Muscle of leg (tissue), 11 donors: ENCODE results near the gene TPD52L2. TPM values are rescaled to one million over a fixed set of nuclear protein-coding genes. Genes with fewer than 3 reads are reported as not detected.
A peak's percentile ranks its signal among the peaks of the same experiment; 100 is the strongest.

Experiments used
- DNase-seq: peaks from one replicate; pipeline ENCODE4 v3.0.0; 2013
- H3K27ac ChIP-seq: one replicate; pipeline ENCODE4 v1.5.1; 2013; ENCODE audit warnings: mild to moderate bottlenecking, low read length, control low read depth
- H3K27me3 ChIP-seq: one replicate; pipeline ENCODE4 v1.6.1; 2013; ENCODE audit warnings: low read length; ENCODE audit not compliant: control insufficient read depth, insufficient read depth
- H3K36me3 ChIP-seq: one replicate; pipeline ENCODE4 v1.6.1; 2013; ENCODE audit warnings: low read length; ENCODE audit not compliant: control insufficient read depth, insufficient read depth
- H3K4me1 ChIP-seq: one replicate; pipeline ENCODE4 v1.6.1; 2013; ENCODE audit warnings: low read length; ENCODE audit not compliant: control insufficient read depth, insufficient read depth
- H3K4me3 ChIP-seq: one replicate; pipeline ENCODE4 v1.5.1; 2013; ENCODE audit warnings: low read length, control low read depth
- H3K9me3 ChIP-seq: replicated peaks from 2 replicates; pipeline ENCODE4 v1.6.1; 2013; ENCODE audit warnings: low read depth, low read length; ENCODE audit not compliant: control insufficient read depth
- WGBS: methylation state at CpG from one replicate; pipeline ENCODE4 v1.1.5; 2013; ENCODE audit warnings: missing lambda C conversion rate; ENCODE audit not compliant: insufficient coverage; 5-methylcytosine and 5-hydroxymethylcytosine counted together
- polyA plus RNA-seq, 8 donors: library from polyadenylated mRNA; unstranded; fragments of 120-200 nt; gene quantifications; one replicate each; pipeline versions ENCODE4 v1.2.1 to v1.2.3, GENCODE V29; 2013; ENCODE audit warnings: inconsistent platforms in 1 of 8, low replicate concordance in 1 of 8; ENCODE audit not compliant: insufficient read length in 8 of 8, insufficient read depth in 1 of 8
- total RNA-seq: library from RNA; stranded (reverse); fragments of 120-200 nt; gene quantifications from one replicate; pipeline ENCODE4 v1.2.4, GENCODE V29; 2013

The TPD52L2 gene
- total and polyA plus RNA-seq, 9 donors: 48.9 to 86.7 (median 79.3) TPM

- DNase-seq: no peak
- Histone ChIP-seq H3K9me3 (no peaks in the 10 kb centered on the region), H3K27me3 (no peaks in the 10 kb centered on the region), H3K27ac (peak overlapping the region; percentile 86), H3K4me3 (peak overlapping the region; percentile 21), H3K4me1 (peaks cover 72% of the 10 kb centered on the region), H3K36me3 (no peaks in the 10 kb centered on the region)
- WGBS: 16% methylated on average over 25 of the region's 36 CpGs
These were observed 9.5 kb upstream of the TPD52L2 start for GRCh38 chr20:63855363-63856097.

GRCh38 chr20:63856098-63856511 lies 9.0 kb upstream of the TPD52L2 start:
- Histone ChIP-seq H3K4me3 (no peak overlapping the region), H3K27ac (peak overlapping the region; percentile 51), H3K36me3 (no peaks in the 10 kb centered on the region), H3K9me3 (no peaks in the 10 kb centered on the region), H3K27me3 (no peaks in the 10 kb centered on the region), H3K4me1 (peaks cover 73% of the 10 kb centered on the region)
- WGBS: 55% methylated on average over 19 of the region's 22 CpGs
- DNase-seq: no peak

- H3K4me3 ChIP-seq: no peak overlapping the region
- peak; percentile 84 for DNase-seq
- peaks cover 6% of the 10 kb centered on the region for H3K36me3 ChIP-seq
- no peaks in the 10 kb centered on the region for H3K27me3 ChIP-seq
- peaks cover 68% of the 10 kb centered on the region for H3K4me1 ChIP-seq
- H3K9me3 ChIP-seq: no peaks in the 10 kb centered on the region
- H3K27ac ChIP-seq: peak overlapping the region; percentile 83
- 7% methylated on average over 9 of the region's 14 CpGs for WGBS
These were observed 7.2 kb upstream of the TPD52L2 start for GRCh38 chr20:63857764-63858392.

- H3K36me3 ChIP-seq: peaks cover 11% of the 10 kb centered on the region
- H3K27ac ChIP-seq: peak overlapping the region; percentile 83
- no peak overlapping the region for H3K4me3 ChIP-seq
- no peaks in the 10 kb centered on the region for H3K27me3 ChIP-seq
- no peaks in the 10 kb centered on the region for H3K9me3 ChIP-seq
- 0% methylated on average over 2 of the region's 12 CpGs for WGBS
- DNase-seq: peak; percentile 80
- H3K4me1 ChIP-seq: peaks cover 69% of the 10 kb centered on the region
These were observed 6.5 kb upstream of the TPD52L2 start for GRCh38 chr20:63858393-63859165.

GRCh38 chr20:63859166-63859699 lies 5.8 kb upstream of the TPD52L2 start:
- no peak overlapping the region for H3K4me3 ChIP-seq
- H3K27ac ChIP-seq: peak overlapping the region; percentile 83
- no peaks in the 10 kb centered on the region for H3K9me3 ChIP-seq
- DNase-seq: no peak
- H3K27me3 ChIP-seq: no peaks in the 10 kb centered on the region
- peaks cover 68% of the 10 kb centered on the region for H3K4me1 ChIP-seq
- peaks cover 11% of the 10 kb centered on the region for H3K36me3 ChIP-seq
- WGBS: 21% methylated on average over 4 of the region's 7 CpGs

GRCh38 chr20:63860325-63861051 lies 4.6 kb upstream of the TPD52L2 start:
- H3K4me3 ChIP-seq: no peak overlapping the region
- 56% methylated on average over 15 of the region's 17 CpGs for WGBS
- H3K27me3 ChIP-seq: no peaks in the 10 kb centered on the region
- peaks cover 61% of the 10 kb centered on the region for H3K4me1 ChIP-seq
- peaks cover 11% of the 10 kb centered on the region for H3K36me3 ChIP-seq
- H3K9me3 ChIP-seq: no peaks in the 10 kb centered on the region
- no peak overlapping the region for H3K27ac ChIP-seq
- no peak for DNase-seq

- no peak for DNase-seq
- Histone ChIP-seq H3K36me3 (peaks cover 11% of the 10 kb centered on the region), H3K9me3 (no peaks in the 10 kb centered on the region), H3K4me3 (no peak within 1 kb of the TSS), H3K27ac (no peak within 1 kb of the TSS), H3K4me1 (peaks cover 54% of the 10 kb centered on the region), H3K27me3 (no peaks in the 10 kb centered on the region)
- WGBS: 95% methylated on average over 56 of the region's 59 CpGs
These were observed 3.6 kb upstream of the TPD52L2 start, which contains the start of gene ABHD16B for GRCh38 chr20:63861365-63861934. Gene ABHD16B (plus strand): TSS chr20:63861498. CDS start chr20:63861541, 43 bp downstream.

GRCh38 chr20:63861981-63862901 lies 2.8 kb upstream of the TPD52L2 start:
- H3K27ac ChIP-seq: no peak overlapping the region
- H3K4me3 ChIP-seq: no peak overlapping the region
- H3K4me1 ChIP-seq: peaks cover 47% of the 10 kb centered on the region
- no peak for DNase-seq
- H3K27me3 ChIP-seq: no peaks in the 10 kb centered on the region
- 96% methylated on average over 95 of the region's 95 CpGs for WGBS
- peaks cover 14% of the 10 kb centered on the region for H3K36me3 ChIP-seq
- H3K9me3 ChIP-seq: no peaks in the 10 kb centered on the region
